Left lung (tissue), 10 donors: ENCODE results near the gene TRIM7. TPM values are rescaled to one million over a fixed set of nuclear protein-coding genes. Genes with fewer than 3 reads are reported as not detected.

ENCODE experiments used
- ATAC-seq: fragments of 200-7000 bp; cut with Tn5 transposase; one replicate; pipeline ENCODE4 v1.9.1; 2020; ENCODE audit warnings: moderate library complexity
- DNase-seq, 4 donors: peaks; one replicate each; pipeline ENCODE4 v3.0.0-alpha.2; 2013 to 2020
- H3K27ac ChIP-seq, 2 donors: fragments of 200-600 bp; sonication (generic) in 1 of 2; one replicate each; pipeline versions ENCODE4 v1.5.0 to v1.8.0; 2020 to 2021
- H3K27me3 ChIP-seq, 2 donors: fragments of 200-600 bp; sonication (generic) in 1 of 2; one replicate each; pipeline versions ENCODE4 v1.5.0 to v1.8.0; 2020 to 2021
- H3K36me3 ChIP-seq, 2 donors: fragments of 200-600 bp; sonication (generic) in 1 of 2; one replicate each; pipeline versions ENCODE4 v1.5.0 to v1.8.0; 2020 to 2021
- H3K4me1 ChIP-seq, 2 donors: fragments of 200-600 bp; one replicate each; pipeline ENCODE4 v1.8.0; 2021
- H3K4me3 ChIP-seq, 2 donors: fragments of 200-600 bp; sonication (generic) in 1 of 2; one replicate each; pipeline versions ENCODE4 v1.5.0 to v1.8.0; 2020 to 2021; ENCODE audit warnings: mild to moderate bottlenecking in 1 of 2
- H3K9me3 ChIP-seq, 2 donors: fragments of 200-600 bp; sonication (generic) in 1 of 2; one replicate each; pipeline versions ENCODE4 v1.5.0 to v1.8.0; 2020 to 2021
- intact Hi-C, 2 donors: fragments of 100-400 bp; cut with DNase I; formaldehyde crosslinking; loops; one replicate each; pipeline versions ENCODE4 v1.11.2 to v1.14.2; 2022
- polyA plus RNA-seq, 6 donors: library from polyadenylated mRNA; unstranded; fragments of 120-200 nt; gene quantifications; one replicate each; pipeline ENCODE4 v1.2.1, GENCODE V29; 2013; ENCODE audit not compliant: insufficient read length in 6 of 6
- total RNA-seq, 2 donors: library from RNA; stranded (reverse); fragmentation: NEBNext Ultra II Directional; extraction: Animal tissue kit (Norgen Biotek cat#: 25700); gene quantifications; one replicate each; pipeline ENCODE4 v1.2.1, GENCODE V29; 2021
- TF ChIP-seq, protein P1 (sequence below), 2 donors: fragments of 200-600 bp; sonication (generic) in 1 of 2; IDR thresholded peaks; one replicate each; pipeline versions ENCODE4 v1.5.0 to v1.8.0; 2021; ENCODE audit warnings: antibody characterized with exemption in 2 of 2
- donor health status: DM: no; HTN: yes; CAD: no.
- donor health status: DM: no; HTN: no; CAD: no.

The TRIM7 gene
- total and polyA plus RNA-seq, 8 donors: 0.30 to 5.7 (median 0.39) TPM

DNA sequence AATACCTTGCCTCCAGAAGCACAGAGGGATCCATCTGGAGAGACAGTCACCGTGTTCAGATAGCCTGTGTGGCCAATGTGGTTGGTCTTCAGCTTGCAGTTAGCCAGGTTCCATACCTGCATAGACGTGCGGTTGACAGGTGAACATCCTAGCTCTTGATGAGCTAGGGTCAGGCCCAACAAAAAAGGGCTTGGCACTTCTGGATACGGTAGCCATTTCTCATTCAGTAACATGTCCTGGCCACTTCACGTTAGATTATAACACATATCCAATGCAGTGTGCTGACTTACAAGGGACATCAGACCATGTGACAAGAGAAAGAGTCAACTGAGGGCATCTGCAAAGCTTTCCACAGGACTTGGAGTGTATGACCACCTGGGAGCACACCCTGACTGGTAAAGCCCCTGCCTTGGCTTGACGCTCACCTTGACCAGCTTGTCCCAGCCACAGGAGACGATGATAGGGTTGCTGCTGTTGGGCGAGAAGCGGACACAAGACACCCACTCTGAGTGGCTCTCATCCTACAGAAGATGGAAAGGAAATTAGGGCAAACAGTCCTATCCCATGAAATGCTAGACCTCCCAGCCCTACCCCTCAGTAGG, 34.2 kb upstream of the TRIM7 start:
- H3K27ac ChIP-seq: no peak overlapping the region
- no peaks in the 10 kb centered on the region for H3K9me3 ChIP-seq
- no peaks in the 10 kb centered on the region for H3K27me3 ChIP-seq
- TF ChIP-seq, protein P1, sequence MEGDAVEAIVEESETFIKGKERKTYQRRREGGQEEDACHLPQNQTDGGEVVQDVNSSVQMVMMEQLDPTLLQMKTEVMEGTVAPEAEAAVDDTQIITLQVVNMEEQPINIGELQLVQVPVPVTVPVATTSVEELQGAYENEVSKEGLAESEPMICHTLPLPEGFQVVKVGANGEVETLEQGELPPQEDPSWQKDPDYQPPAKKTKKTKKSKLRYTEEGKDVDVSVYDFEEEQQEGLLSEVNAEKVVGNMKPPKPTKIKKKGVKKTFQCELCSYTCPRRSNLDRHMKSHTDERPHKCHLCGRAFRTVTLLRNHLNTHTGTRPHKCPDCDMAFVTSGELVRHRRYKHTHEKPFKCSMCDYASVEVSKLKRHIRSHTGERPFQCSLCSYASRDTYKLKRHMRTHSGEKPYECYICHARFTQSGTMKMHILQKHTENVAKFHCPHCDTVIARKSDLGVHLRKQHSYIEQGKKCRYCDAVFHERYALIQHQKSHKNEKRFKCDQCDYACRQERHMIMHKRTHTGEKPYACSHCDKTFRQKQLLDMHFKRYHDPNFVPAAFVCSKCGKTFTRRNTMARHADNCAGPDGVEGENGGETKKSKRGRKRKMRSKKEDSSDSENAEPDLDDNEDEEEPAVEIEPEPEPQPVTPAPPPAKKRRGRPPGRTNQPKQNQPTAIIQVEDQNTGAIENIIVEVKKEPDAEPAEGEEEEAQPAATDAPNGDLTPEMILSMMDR (IDR thresholded peaks at IDR 0.05): no peak
- peaks cover 18 to 85% of the 10 kb centered on the region in 2 donors for H3K36me3 ChIP-seq
- peaks cover 10 to 30% of the 10 kb centered on the region in 2 donors for H3K4me1 ChIP-seq
- no peak overlapping the region for H3K4me3 ChIP-seq
- DNase-seq (no peak), ATAC-seq (no peak)
- intact Hi-C loops: no loop called here

DNA sequence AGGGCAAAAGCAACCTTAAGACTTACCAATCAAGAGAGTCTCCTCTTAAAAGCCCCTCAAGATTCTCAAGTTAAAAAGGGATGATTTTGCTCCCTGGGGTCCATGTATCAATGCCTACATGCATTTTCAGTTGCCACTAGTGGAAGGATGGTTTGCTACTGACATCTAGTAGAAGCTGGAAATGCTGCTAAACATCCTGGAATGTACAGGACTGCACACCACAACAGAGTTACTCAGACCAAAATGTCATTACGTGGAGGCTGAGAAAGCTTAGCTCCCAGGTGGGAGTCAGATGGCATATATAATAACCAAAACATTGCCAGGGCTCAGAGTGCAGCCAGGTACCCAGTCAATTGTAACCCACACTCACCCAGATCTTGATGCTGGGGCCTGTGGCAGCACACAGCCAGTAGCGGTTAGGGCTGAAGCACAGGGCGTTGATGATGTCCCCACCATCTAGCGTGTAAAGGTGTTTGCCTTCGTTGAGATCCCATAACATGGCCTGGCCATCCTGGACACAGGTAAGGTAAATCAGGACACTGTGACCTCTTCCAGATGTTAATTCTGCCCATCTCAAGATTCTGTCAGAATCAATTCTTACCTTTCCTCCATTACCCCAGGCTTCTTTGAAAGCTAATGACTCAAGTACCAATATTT, 32.9 kb upstream of the TRIM7 start:
- TF ChIP-seq, protein P1 (IDR thresholded peaks at IDR 0.05): no peak
- Histone ChIP-seq H3K4me3 (no peak overlapping the region), H3K27me3 (no peaks in the 10 kb centered on the region), H3K27ac (no peak overlapping the region), H3K9me3 (no peaks in the 10 kb centered on the region), H3K4me1 (peaks cover 10 to 30% of the 10 kb centered on the region in 2 donors), H3K36me3 (peaks cover 18 to 98% of the 10 kb centered on the region in 2 donors)
- ATAC-seq (no peak), DNase-seq (no peak)
- intact Hi-C loops: no loop called here

DNA sequence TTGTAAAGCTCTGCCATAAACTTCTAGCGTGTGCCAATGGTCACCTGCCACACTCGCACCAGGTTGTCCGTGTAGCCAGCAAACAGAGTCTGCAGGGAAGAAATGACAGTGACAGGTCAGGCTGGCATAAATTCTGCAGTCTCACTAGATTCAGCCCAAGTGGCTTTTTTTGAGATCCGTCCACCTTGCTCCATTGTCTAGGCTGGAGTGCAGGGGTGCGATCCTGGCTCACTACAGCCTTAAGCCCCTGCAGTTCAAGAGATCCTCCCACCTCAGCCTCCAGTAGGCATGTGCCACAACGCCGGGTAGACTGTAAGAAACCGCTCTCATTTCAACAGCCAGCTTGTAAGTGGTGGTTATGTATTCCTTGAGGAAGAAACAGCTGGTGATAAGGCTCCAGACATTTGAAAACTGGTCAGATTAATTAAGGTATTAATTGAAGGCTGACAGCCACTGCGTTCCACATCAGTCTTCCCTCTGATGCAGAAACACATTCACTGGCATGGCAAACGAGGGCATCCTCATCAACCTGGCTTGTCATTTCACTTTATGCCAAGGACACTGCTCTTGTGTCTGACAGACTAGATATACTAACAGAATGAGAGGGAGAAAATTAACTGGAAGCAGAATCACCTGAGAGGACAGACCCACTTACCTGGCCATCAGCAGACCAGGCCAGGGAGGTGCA, 32.1 kb upstream of the TRIM7 start:
- DNase-seq (no peak), ATAC-seq (no peak)
- no peaks in the 10 kb centered on the region for H3K27me3 ChIP-seq
- no peak overlapping the region for H3K4me3 ChIP-seq
- H3K4me1 ChIP-seq: peaks cover 7 to 24% of the 10 kb centered on the region in 2 donors
- H3K36me3 ChIP-seq: peaks cover 18 to 100% of the 10 kb centered on the region in 2 donors
- no peak overlapping the region for H3K27ac ChIP-seq
- TF ChIP-seq, protein P1 (IDR thresholded peaks at IDR 0.05): no peak
- intact Hi-C loops: no loop called here
- H3K9me3 ChIP-seq: no peaks in the 10 kb centered on the region

DNA sequence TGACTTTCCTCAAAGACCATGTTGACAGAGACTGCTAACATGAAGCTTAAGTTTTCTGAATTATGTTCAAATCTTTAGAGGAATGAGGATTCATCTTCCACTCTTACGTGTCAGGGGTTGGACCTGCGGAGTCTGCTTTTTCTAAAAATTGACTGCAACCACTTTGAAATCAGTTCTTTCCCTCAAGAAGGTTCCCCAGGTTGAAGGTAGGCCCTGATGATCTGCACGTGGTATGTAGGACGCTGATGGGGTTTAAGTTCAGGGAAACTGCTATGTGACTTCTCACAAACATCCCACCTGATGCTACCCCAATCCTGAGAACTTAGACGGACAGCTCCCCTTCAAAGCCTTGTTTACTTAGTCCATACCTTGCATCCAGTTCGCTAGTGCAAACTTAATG, 31.5 kb upstream of the TRIM7 start:
- ATAC-seq: no peak
- intact Hi-C loops: no loop called here
- no peak overlapping the region for H3K4me3 ChIP-seq
- H3K27ac ChIP-seq: no peak overlapping the region
- H3K36me3 ChIP-seq: peaks cover 18 to 100% of the 10 kb centered on the region in 2 donors
- H3K4me1 ChIP-seq: peaks cover under 1 to 18% of the 10 kb centered on the region in 2 donors
- no peak for DNase-seq
- H3K9me3 ChIP-seq: no peaks in the 10 kb centered on the region
- no peaks in the 10 kb centered on the region for H3K27me3 ChIP-seq
- TF ChIP-seq, protein P1 (IDR thresholded peaks at IDR 0.05): no peak

DNA sequence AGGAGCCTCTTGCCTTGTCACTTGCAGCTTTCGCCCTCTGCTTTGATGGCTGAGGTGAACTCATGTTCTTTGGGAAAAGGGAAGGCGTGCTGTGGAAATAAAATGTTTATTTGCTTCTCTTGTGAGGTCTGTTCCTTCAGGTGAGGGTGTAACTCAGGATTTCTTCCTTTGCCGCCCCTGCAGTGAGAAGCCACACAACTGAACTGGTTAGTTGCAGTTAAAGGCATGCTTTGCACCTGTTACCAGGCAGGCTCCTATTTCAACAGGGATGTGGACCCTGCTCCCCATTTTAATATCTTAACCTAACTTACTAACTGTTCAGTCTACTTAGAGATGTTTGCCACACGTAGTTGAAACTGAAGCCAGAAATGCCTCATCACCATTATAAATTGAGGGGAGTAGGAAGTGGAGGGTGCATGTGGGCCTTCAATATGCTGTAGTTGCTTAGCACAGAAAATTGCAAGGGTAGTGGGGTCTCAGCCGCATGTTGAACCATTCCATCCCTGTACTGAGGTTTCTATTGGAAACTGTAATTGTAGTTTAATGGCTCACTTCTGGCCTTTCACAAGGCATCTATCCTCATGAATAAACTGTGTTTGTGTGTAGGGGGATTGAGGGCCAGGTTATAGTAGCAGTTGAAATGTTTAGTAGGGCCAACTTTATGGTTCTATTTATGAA, 30.8 kb upstream of the TRIM7 start:
- Histone ChIP-seq H3K27ac (no peak overlapping the region), H3K4me1 (peaks cover 0 to 11% of the 10 kb centered on the region in 2 donors), H3K36me3 (peaks cover 18 to 100% of the 10 kb centered on the region in 2 donors), H3K27me3 (no peaks in the 10 kb centered on the region), H3K9me3 (no peaks in the 10 kb centered on the region), H3K4me3 (no peak overlapping the region)
- TF ChIP-seq, protein P1 (IDR thresholded peaks at IDR 0.05): no peak
- ATAC-seq (no peak), DNase-seq (no peak)
- intact Hi-C loops: no loop called here
